A673 (cell line): ENCODE results near the gene SORBS2. TPM values are rescaled to one million over a fixed set of nuclear protein-coding genes. Genes with fewer than 3 reads are reported as not detected.

Experiments used
- BruUV-seq: library from RNA; stranded (reverse); fragments of 400-500 nt; replicated peaks from 2 replicates; lab custom pipeline; 2021; lab: Mats Ljungman, UMichigan
- CTCF ChIA-PET: fragments of 300-600 bp; sonication (Branson Sonifier 250); formaldehyde crosslinking; loops from one replicate; lab custom pipeline; 2022; ENCODE audit warnings: antibody characterized with exemption; lab: Charles Lee
- POLR2A ChIA-PET: fragments of 300-600 bp; sonication (Branson Sonifier 250); formaldehyde crosslinking; loops from one replicate; lab custom pipeline; 2022; ENCODE audit warnings: antibody characterized with exemption; ENCODE audit not compliant: low non-redundant PET; lab: Charles Lee
- DNase-seq: peaks from one replicate; pipeline ENCODE4 v3.0.0-alpha.2; 2015; ENCODE audit warnings: low spot score
- H3K27ac ChIP-seq: fragments of 200-600 bp; sonication (generic); 2 replicates; pipeline ENCODE4 v1.5.1; 2016; ENCODE audit warnings: mixed run types, low read depth, mild to moderate bottlenecking, mixed read lengths, antibody characterized with exemption, low read length; ENCODE audit not compliant: poor library complexity, severe bottlenecking
- H3K27me3 ChIP-seq: fragments of 200-600 bp; sonication (generic); replicated peaks from 2 replicates; pipeline ENCODE4 v1.6.1; 2017; ENCODE audit warnings: mixed run types, low read depth, mild to moderate bottlenecking, mixed read lengths, antibody characterized with exemption, low read length; ENCODE audit not compliant: insufficient read depth, poor library complexity
- H3K36me3 ChIP-seq: fragments of 200-600 bp; sonication (generic); 2 replicates; pipeline ENCODE4 v1.6.1; 2016; ENCODE audit warnings: mixed run types, mild to moderate bottlenecking, mixed read lengths, antibody characterized with exemption, low read length; ENCODE audit not compliant: insufficient read depth, poor library complexity, severe bottlenecking
- H3K4me1 ChIP-seq: fragments of 200-600 bp; sonication (generic); 2 replicates; pipeline ENCODE4 v1.6.1; 2017; ENCODE audit warnings: mixed run types, mild to moderate bottlenecking, mixed read lengths, antibody characterized with exemption, low read length; ENCODE audit not compliant: insufficient read depth, poor library complexity, severe bottlenecking
- H3K4me3 ChIP-seq: fragments of 200-600 bp; sonication (generic); 2 replicates; pipeline ENCODE4 v1.5.1; 2016; ENCODE audit warnings: low read depth, mixed run types, mild to moderate bottlenecking, mixed read lengths, low read length; ENCODE audit not compliant: poor library complexity, severe bottlenecking
- H3K9me3 ChIP-seq: fragments of 200-600 bp; sonication (generic); 2 replicates; pipeline ENCODE4 v1.6.1; 2016; ENCODE audit warnings: mixed run types, low read depth, mild to moderate bottlenecking, mixed read lengths, antibody characterized with exemption, low read length; ENCODE audit not compliant: poor library complexity, severe bottlenecking
- EZH2 ChIP-seq: fragments of 200-600 bp; sonication (generic); IDR thresholded peaks from 2 replicates; pipeline ENCODE4 v1.6.1; 2017; ENCODE audit warnings: borderline replicate concordance, low read depth, mild to moderate bottlenecking, mixed read lengths, antibody characterized with exemption, low read length; ENCODE audit not compliant: poor library complexity, severe bottlenecking
- intact Hi-C: fragments of 100-400 bp; cut with micrococcal nuclease; formaldehyde crosslinking; loops from one replicate; pipeline ENCODE4 v1.10.0; 2022; ENCODE audit not compliant: unreplicated experiment
- total RNA-seq: library from RNA; stranded (reverse); gene quantifications from 2 replicates; pipeline ENCODE4 v1.2.3, GENCODE V29; 2021
- TF ChIP-seq, protein P1 (sequence below): fragments of 300-800, 200-600 bp; sonication (generic); conservative IDR thresholded peaks from 2 replicates; pipeline ENCODE4 v1.5.1; 2017; ENCODE audit warnings: low read depth, mild to moderate bottlenecking, antibody characterized with exemption, low read length, moderate library complexity, mixed read lengths

Gene SORBS2
- total RNA-seq, 1 experiment from 2014 or later: not detected

DNA sequence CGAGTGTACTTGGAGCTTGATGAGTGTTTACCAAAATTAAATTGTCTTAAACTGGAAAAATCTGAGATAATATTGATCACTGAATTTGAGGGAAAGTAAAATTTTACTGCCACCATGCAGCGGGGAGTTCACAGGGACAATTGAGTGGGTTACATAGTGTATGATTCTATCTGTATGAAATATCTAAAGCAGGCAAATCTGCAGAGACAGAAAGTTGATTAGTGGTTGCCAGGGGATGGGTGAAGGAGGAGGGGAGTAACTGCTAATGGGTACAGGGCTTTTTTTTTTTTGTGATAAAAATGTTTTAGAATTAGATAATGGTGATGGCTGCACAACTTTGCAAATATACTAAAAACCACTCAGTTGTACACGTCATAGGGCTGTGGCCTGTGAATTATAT is 241.3 kb downstream of the SORBS2 start:
- no peak for DNase-seq
- Histone ChIP-seq H3K27me3 (no peaks in the 10 kb centered on the region), H3K36me3 (no peaks in the 10 kb centered on the region), H3K9me3 (no peaks in the 10 kb centered on the region), H3K4me3 (no peak overlapping the region), H3K27ac (no peak overlapping the region), H3K4me1 (peaks cover 17% of the 10 kb centered on the region)
- no TSS peak for BruUV-seq
- TF ChIP-seq, protein P1, sequence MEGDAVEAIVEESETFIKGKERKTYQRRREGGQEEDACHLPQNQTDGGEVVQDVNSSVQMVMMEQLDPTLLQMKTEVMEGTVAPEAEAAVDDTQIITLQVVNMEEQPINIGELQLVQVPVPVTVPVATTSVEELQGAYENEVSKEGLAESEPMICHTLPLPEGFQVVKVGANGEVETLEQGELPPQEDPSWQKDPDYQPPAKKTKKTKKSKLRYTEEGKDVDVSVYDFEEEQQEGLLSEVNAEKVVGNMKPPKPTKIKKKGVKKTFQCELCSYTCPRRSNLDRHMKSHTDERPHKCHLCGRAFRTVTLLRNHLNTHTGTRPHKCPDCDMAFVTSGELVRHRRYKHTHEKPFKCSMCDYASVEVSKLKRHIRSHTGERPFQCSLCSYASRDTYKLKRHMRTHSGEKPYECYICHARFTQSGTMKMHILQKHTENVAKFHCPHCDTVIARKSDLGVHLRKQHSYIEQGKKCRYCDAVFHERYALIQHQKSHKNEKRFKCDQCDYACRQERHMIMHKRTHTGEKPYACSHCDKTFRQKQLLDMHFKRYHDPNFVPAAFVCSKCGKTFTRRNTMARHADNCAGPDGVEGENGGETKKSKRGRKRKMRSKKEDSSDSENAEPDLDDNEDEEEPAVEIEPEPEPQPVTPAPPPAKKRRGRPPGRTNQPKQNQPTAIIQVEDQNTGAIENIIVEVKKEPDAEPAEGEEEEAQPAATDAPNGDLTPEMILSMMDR: no peak
- TF ChIP-seq EZH2: no peak
- POLR2A ChIA-PET: no interaction called here
- intact Hi-C loops: no loop called here
- CTCF ChIA-PET: no interaction called here

DNA sequence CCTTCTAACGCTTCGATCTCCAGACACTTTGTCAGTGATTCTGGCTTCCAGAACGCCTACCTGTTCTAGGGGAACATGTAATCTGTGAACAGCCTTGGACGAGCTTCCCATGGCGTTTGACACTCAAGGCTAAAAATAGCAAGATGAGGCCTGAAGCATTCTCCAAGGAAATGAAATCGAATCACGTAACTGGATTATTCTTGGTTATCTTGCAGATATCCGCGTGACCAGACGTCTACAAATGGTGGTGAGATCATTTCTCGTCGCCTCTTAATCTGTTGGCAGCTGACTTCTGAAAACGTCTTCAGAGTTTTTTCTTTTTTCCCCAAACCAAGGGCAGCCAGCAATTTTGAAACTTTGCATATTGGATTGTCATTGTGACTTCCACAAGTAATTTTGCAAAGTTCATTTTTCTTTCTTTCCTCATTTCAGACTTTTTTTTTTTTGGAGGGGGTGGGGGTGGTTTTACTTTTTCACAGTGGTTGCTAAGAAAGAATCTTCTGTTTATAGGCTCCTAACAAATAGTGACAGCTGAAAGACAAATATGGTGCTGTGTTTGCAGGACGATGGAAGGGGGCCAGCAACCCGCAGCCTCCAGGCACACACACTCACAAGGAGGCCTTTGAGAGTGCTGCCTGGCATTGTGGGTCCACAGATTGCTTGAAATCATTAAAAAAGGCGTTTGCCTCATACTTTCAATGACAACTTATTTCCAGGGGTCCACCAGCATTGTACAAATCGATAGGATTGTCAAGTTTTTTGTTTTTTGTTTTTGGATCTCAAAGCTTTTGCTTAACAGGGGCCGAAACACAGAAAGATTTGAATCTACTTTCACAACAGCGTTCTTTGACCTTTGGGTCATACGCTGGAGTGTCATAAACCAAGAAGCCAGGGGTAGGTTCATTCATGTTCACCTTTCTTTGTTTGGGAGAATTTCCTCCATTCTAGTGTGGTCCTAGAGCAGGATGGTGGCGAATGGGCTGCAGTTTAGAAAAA is 244.3 kb downstream of the SORBS2 start:
- POLR2A ChIA-PET: no interaction called here
- Histone ChIP-seq H3K4me3 (no peak overlapping the region), H3K4me1 (peaks cover 11% of the 10 kb centered on the region), H3K27ac (peak overlapping the region; percentile 29), H3K27me3 (no peaks in the 10 kb centered on the region), H3K9me3 (no peaks in the 10 kb centered on the region), H3K36me3 (no peaks in the 10 kb centered on the region)
- CTCF ChIA-PET: no interaction called here
- TF ChIP-seq EZH2: no peak
- TF ChIP-seq, protein P1: no peak
- DNase-seq: peak; percentile 30
- no TSS peak for BruUV-seq
- intact Hi-C loops: no loop called here

DNA sequence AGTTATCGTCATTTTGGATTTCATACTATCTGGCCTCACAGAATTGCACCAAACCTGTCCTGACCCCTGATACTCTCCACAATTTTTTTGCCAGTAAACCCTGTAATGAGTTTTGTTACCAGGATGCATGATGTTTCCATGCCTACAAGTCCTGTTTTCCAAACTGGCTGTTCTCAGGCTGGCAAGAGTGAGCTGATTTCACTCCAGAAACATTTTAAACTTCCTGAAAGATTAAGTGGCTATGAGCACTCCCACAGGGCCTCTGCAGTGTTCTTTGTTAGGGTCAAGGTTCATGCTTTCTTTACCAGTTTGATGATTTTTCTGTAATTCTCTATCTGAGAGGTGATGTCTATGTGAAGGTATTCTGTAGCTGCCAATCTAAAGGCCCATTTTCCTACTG is 245.0 kb downstream of the SORBS2 start:
- H3K4me3 ChIP-seq: no peak overlapping the region
- DNase-seq: peak; percentile 32
- no peak for TF ChIP-seq EZH2
- TF ChIP-seq, protein P1: no peak
- H3K4me1 ChIP-seq: peaks cover 11% of the 10 kb centered on the region
- H3K27me3 ChIP-seq: no peaks in the 10 kb centered on the region
- BruUV-seq: no TSS peak
- no peak overlapping the region for H3K27ac ChIP-seq
- no peaks in the 10 kb centered on the region for H3K36me3 ChIP-seq
- POLR2A ChIA-PET: no interaction called here
- CTCF ChIA-PET: no interaction called here
- H3K9me3 ChIP-seq: no peaks in the 10 kb centered on the region
- intact Hi-C loops: no loop called here
